K562 (cell line): Measurements from ENCODE around the gene PRDM2. TPM values are rescaled to one million over a fixed set of nuclear protein-coding genes. Genes with fewer than 3 reads are reported as not detected.

Experiments used
- DACH1 ChIP-seq: fragments of 450-650 bp; IDR thresholded peaks from 2 replicates; pipeline ENCODE4 v1.6.1; 2018; ENCODE audit not compliant: partially characterized antibody
- ERF ChIP-seq: fragments of 450-650 bp; formaldehyde crosslinking; IDR thresholded peaks from 2 replicates; pipeline ENCODE4 v1.4.0; 2020; ENCODE audit warnings: mild to moderate bottlenecking, mixed read lengths
- GTF2A2 ChIP-seq: IDR thresholded peaks from 2 replicates; pipeline ENCODE4 v1.6.1; 2016; ENCODE audit warnings: mild to moderate bottlenecking, missing genetic modification characterization, missing compliant biosample characterization
- KDM1A ChIP-seq, 2 experiments: fragments of 450-650 bp; IDR thresholded peaks; 2 replicates each; pipeline ENCODE4 v1.6.1; 2016; ENCODE audit warnings: mild to moderate bottlenecking in 2 of 2
- KLF1 ChIP-seq: fragments of 450-650 bp; IDR thresholded peaks from 2 replicates; pipeline ENCODE4 v1.6.1; 2016; ENCODE audit warnings: missing genetic modification characterization, missing compliant biosample characterization
- NBN ChIP-seq: fragments of 450-650 bp; IDR thresholded peaks from 2 replicates; pipeline ENCODE4 v1.6.1; 2016; ENCODE audit warnings: low read depth, mild to moderate bottlenecking
- NR2C2 ChIP-seq, 2 experiments: fragments of 200-800 bp in 1 of 2; sonication (Bioruptor generic) in 1 of 2; sonication (generic) in 1 of 2; formaldehyde crosslinking in 1 of 2; IDR thresholded peaks; 2 replicates each; pipeline versions ENCODE4 v1.6.1 to v1.8.0; 2016 to 2022; ENCODE audit warnings: mild to moderate bottlenecking in 1 of 2, missing compliant biosample characterization in 1 of 2, missing genetic modification characterization in 1 of 2, missing genetic modification reagents in 1 of 2
- RB1 ChIP-seq: fragments of 450-650 bp; IDR thresholded peaks from 2 replicates; pipeline ENCODE4 v1.6.1; 2017; ENCODE audit warnings: low read depth, mild to moderate bottlenecking
- SMAD4 ChIP-seq: fragments of 250-450 bp; sonication (Bioruptor Pico); conservative IDR thresholded peaks from 2 replicates; pipeline ENCODE4 v1.8.0; 2021; ENCODE audit warnings: inconsistent platforms, mild to moderate bottlenecking, moderate library complexity
- TFAM ChIP-seq: fragments of 250-450 bp; sonication (Bioruptor Pico); conservative IDR thresholded peaks from 2 replicates; pipeline ENCODE4 v1.5.0; 2021; ENCODE audit warnings: mild to moderate bottlenecking, moderate library complexity
- ZNF696 ChIP-seq: fragments of 250-450 bp; sonication (Bioruptor Pico); conservative IDR thresholded peaks from 2 replicates; pipeline ENCODE4 v1.4.0; 2020; ENCODE audit warnings: mild to moderate bottlenecking, moderate library complexity
- polyA plus RNA-seq, 8 experiments: library from polyadenylated mRNA; depleted of rRNA in 4 of 8; stranded (reverse) in 5 of 8; unstranded in 3 of 8; fragments of >200 nt; fragmentation: Nextera tagmentation in 2 of 8; fragmentation: Illumina TruSeq in 1 of 8; extraction: Ambion mirVana in 2 of 8; extraction: Trizol in 1 of 8; gene quantifications; 2 replicates each; pipeline versions ENCODE4 v1.2.1 to v1.2.3, GENCODE V29; 2011 to 2014; ENCODE audit warnings: inconsistent platforms in 1 of 8, missing spikeins in 1 of 8
- total RNA-seq, 7 experiments: library from RNA; depleted of rRNA in 6 of 7; stranded (reverse); fragments of >200 nt in 6 of 7; fragmentation: Illumina TruSeq in 2 of 7; extraction: Trizol in 2 of 7; gene quantifications; 2 replicates each; pipeline versions ENCODE4 v1.2.1 to v1.2.3, GENCODE V29; 2011 to 2021; ENCODE audit warnings: low replicate concordance in 1 of 7
- TF ChIP-seq, protein P1 (sequence below): fragments of 250-450 bp; sonication (Bioruptor Pico); IDR thresholded peaks from 2 replicates; pipeline ENCODE4 v1.4.0; 2020; ENCODE audit warnings: mild to moderate bottlenecking
- TF ChIP-seq, protein P2 (sequence below): sonication (generic); formaldehyde crosslinking; IDR thresholded peaks from 2 replicates; pipeline ENCODE4 v1.8.0; 2022; ENCODE audit warnings: mild to moderate bottlenecking, missing genetic modification reagents
- TF ChIP-seq, protein P3 (sequence below), 2 experiments: fragments of 450-650 bp in 1 of 2; sonication (generic) in 1 of 2; formaldehyde crosslinking in 1 of 2; IDR thresholded peaks; 2 replicates each; pipeline versions ENCODE4 v1.7.1 to v1.9.0; 2016 to 2022; ENCODE audit warnings: inconsistent platforms in 1 of 2, mild to moderate bottlenecking in 1 of 2, missing genetic modification reagents in 1 of 2

PRDM2 gene
- total and polyA plus RNA-seq, 9 of the 15 experiments (the other 6 are each of a cell fraction or from before 2014, with no cell fraction given) = 5.4 to 27.6 (median 12.5) TPM

DNA sequence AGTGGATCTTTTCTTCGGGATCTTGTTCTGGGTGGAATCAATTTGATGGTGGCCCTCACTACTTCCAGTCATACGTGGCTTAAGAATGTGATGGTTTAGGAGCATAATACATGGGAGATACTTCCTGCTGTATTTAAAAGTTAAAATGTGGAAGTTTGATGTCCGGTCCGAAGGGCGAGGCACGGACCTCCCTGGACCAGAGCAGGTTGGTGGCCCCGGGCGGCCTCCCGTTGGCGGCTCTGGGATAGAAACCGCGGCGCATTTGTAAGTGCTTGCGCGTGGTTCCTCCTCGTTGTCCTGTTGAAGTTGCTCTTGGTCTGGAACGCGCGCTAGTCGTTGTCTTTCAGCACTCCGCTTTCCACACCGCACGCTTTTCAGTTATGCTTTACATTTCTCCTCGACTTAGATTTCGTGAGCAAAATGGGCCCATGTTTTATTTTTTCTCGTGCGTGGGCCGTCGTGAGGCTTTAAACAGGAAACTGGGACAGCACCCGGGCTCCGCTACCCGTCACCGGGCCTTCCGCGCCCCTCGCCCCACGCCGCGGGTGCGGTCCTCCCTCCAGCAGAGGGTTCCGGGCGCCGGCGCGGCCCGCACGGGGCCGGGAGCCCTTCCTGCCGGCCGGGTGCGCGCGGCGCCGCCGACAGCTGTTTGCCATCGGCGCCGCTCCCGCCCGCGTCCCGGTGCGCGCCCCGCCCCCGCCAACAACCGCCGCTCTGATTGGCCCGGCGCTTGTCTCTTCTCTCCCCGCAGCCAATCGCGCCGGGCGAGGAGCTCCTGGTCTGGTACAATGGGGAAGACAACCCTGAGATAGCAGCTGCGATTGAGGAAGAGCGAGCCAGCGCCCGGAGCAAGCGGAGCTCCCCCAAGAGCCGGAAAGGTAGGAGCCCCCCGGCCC, 48.9 kb downstream of the PRDM2 start (continued):
- TF ChIP-seq RB1 = peak; percentile 94
- TF ChIP-seq, protein P1, sequence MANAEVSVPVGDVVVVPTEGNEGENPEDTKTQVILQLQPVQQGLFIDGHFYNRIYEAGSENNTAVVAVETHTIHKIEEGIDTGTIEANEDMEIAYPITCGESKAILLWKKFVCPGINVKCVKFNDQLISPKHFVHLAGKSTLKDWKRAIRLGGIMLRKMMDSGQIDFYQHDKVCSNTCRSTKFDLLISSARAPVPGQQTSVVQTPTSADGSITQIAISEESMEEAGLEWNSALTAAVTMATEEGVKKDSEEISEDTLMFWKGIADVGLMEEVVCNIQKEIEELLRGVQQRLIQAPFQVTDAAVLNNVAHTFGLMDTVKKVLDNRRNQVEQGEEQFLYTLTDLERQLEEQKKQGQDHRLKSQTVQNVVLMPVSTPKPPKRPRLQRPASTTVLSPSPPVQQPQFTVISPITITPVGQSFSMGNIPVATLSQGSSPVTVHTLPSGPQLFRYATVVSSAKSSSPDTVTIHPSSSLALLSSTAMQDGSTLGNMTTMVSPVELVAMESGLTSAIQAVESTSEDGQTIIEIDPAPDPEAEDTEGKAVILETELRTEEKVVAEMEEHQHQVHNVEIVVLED (CRISPR knock-in tag) = peak; percentile 81
- no peak; the same call in 1 of the 2 replicates for TF ChIP-seq GTF2A2 (tag)
- TF ChIP-seq TFAM (CRISPR knock-in tag) = no peak
- TF ChIP-seq ERF (CRISPR knock-in tag) = peak; percentile 11; the same call in 1 of the 2 replicates
- TF ChIP-seq NR2C2 (CRISPR knock-in tag; IDR thresholded peaks at IDR 0.05) = no peak
- peak; percentile 82 for TF ChIP-seq NR2C2 (tag; IDR thresholded peaks at IDR 0.05)
- no peak for TF ChIP-seq NBN
- peak; percentile 62 for TF ChIP-seq DACH1
- TF ChIP-seq, protein P2, sequence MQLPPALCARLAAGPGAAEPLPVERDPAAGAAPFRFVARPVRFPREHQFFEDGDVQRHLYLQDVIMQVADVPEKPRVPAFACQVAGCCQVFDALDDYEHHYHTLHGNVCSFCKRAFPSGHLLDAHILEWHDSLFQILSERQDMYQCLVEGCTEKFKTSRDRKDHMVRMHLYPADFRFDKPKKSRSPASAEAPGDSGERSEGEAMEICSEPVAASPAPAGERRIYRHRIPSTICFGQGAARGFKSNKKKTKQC = 0 out of 2 replicates have a peak, but pooled peaks have one; percentile 45
- TF ChIP-seq KLF1 (tag) = 0 out of 2 replicates have a peak, but pooled peaks have one; percentile 41
- no peak for TF ChIP-seq KDM1A (IDR thresholded peaks at IDR 0.05)
- no peak for TF ChIP-seq ZNF696 (CRISPR knock-in tag)
- peak; percentile 64 for TF ChIP-seq SMAD4 (CRISPR knock-in tag)
- TF ChIP-seq, protein P3, sequence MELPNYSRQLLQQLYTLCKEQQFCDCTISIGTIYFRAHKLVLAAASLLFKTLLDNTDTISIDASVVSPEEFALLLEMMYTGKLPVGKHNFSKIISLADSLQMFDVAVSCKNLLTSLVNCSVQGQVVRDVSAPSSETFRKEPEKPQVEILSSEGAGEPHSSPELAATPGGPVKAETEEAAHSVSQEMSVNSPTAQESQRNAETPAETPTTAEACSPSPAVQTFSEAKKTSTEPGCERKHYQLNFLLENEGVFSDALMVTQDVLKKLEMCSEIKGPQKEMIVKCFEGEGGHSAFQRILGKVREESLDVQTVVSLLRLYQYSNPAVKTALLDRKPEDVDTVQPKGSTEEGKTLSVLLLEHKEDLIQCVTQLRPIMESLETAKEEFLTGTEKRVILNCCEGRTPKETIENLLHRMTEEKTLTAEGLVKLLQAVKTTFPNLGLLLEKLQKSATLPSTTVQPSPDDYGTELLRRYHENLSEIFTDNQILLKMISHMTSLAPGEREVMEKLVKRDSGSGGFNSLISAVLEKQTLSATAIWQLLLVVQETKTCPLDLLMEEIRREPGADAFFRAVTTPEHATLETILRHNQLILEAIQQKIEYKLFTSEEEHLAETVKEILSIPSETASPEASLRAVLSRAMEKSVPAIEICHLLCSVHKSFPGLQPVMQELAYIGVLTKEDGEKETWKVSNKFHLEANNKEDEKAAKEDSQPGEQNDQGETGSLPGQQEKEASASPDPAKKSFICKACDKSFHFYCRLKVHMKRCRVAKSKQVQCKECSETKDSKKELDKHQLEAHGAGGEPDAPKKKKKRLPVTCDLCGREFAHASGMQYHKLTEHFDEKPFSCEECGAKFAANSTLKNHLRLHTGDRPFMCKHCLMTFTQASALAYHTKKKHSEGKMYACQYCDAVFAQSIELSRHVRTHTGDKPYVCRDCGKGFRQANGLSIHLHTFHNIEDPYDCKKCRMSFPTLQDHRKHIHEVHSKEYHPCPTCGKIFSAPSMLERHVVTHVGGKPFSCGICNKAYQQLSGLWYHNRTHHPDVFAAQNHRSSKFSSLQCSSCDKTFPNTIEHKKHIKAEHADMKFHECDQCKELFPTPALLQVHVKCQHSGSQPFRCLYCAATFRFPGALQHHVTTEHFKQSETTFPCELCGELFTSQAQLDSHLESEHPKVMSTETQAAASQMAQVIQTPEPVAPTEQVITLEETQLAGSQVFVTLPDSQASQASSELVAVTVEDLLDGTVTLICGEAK (IDR thresholded peaks at IDR 0.05) = peak; percentile 57
- TF ChIP-seq, protein P3 (CRISPR knock-in tag; IDR thresholded peaks at IDR 0.05) = no peak
